Islet of Langerhans (tissue), 1 donor: Measurements from ENCODE around the gene HSDL1.

Experiments used
- FAIRE-seq: peaks from one replicate; lab custom pipeline; 2011; peaks lifted over from hg19 to GRCh38; lab: Jason Lieb, UNC

The HSDL1 gene

GRCh38 chr16:84107921-84108320, 37.1 kb downstream of the HSDL1 start:
- no peak for FAIRE-seq

DNA sequence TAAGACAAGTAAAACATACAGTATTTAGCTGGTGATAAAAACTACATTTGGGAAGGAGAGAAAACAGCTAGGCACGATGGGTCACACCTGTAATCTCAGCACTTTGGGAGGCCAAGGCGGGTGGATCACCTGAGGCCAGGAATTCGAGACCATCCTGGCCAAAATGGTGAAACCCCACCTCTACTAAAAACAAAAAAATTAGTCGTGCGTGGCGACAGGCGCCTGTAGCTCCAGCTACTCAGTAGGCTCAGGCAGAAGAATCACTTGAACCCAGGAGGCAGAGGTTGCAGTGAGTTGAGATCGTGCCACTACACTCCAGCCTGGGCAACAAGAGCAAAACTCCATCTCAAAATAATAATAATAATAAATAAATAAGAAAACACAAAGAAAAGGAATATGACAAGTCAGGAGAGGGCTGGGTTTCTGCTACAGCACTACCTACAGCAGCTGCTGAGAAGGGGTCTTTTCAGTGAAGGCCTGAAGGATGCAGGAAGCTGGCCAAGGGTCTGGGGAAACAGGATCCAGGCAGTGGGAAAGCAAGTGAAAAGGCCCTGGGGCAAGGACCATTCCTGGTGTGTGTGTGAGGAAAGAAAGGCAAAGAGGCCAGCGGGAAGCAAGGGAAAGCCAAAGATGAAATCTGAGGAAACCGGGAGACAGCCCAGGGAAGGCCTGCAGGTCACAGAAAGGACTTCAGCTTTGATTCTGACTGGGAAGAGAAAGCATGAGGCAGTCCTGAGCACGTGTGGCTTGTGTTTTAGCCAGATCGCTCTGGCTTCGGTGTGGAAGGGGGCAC, 38.8 kb downstream of the HSDL1 start:
- no peak for FAIRE-seq

DNA sequence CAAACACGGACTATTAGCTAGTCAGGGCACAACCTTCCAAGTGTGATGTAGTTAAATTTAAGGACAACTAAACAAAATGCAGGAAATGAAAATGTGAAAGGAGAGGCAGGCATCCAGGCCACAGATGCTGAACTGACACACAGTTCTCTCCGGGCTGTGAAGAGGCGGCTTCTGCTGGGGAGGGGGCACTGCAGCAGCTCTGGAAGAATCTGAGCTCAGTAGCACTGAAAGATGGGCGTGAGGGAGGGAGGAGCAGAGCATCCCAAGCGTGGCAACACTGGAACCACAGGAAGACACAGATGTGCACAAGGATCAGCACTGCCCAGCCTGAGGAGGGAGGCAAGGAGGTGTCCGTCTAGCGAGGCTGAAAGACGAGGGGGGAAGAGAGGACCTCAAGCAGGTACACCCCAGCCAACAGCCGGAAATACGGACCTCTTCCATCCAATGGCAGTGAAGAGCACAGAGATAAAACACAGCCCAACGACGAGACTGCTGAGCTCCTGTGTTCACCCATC, 39.6 kb downstream of the HSDL1 start:
- no peak for FAIRE-seq

DNA sequence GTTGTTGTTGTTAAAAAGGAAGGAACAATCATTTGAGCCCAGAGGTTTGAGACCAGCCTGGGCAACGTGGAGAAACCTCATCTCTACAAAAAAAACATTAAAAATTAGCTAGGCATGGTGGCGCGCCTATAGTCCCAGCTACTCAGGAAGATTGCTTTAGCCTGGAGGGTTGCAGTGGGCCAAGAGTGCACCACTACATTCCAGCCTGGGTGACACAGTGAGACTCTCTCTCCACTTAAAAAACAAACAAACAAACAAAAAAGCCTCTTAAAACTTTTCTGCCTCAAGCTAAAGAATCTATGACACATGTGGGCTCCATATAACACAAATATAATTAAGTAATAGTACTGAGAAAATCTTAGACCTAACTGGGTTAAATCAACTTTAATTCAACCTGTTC, 40.7 kb downstream of the HSDL1 start:
- FAIRE-seq, result no peak

GRCh38 chr16:84103678-84104077, 41.3 kb downstream of the HSDL1 start:
- FAIRE-seq, result no peak

DNA sequence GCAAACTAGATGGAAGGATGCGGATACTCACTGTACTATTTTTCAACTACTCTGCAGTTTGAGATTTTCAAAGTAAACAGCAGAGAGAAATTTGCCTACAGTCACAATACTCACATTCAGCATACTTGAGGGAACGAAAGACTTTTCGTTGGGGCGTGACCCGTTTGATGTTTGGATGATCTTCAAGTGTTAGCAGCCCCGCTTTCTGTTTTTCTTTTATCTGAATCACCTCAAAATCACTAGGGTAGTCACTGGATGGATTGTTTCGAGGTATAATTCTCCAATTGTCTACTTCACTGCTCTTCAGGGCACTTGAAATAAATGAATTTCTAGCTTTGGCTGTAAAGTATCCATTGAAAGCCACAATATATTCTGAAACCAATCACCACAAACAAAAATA, 46.0 kb downstream of the HSDL1 start:
- FAIRE-seq, result no peak

- FAIRE-seq, result no peak
These were observed 48.5 kb downstream of the HSDL1 start for GRCh38 chr16:84096447-84097005.

DNA sequence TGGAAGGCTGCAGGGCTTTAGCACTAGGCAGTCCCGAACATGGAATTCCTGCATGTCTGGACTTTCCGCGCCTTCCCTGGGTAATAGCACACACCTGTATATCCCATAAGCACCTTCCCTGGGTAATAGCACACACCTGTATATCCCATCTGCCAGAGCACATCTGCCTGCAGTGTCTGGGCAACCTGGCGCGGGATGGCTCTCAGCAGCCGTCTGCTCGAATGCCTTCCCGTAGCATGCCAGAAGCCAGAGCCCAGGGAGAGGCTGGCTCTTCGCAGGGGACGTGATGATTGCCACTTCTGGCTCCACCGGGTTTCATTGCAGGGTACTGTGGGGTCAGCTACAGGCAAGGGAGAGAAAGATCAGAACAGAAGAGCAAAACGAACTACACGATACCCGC, 49.5 kb downstream of the HSDL1 start:
- FAIRE-seq, result no peak

GRCh38 chr16:84093879-84094270, 51.1 kb downstream of the HSDL1 start:
- no peak for FAIRE-seq

GRCh38 chr16:84093120-84093878, 51.7 kb downstream of the HSDL1 start:
- no peak for FAIRE-seq

- FAIRE-seq, result no peak
These were observed 53.5 kb downstream of the HSDL1 start for GRCh38 chr16:84091460-84091859.

DNA sequence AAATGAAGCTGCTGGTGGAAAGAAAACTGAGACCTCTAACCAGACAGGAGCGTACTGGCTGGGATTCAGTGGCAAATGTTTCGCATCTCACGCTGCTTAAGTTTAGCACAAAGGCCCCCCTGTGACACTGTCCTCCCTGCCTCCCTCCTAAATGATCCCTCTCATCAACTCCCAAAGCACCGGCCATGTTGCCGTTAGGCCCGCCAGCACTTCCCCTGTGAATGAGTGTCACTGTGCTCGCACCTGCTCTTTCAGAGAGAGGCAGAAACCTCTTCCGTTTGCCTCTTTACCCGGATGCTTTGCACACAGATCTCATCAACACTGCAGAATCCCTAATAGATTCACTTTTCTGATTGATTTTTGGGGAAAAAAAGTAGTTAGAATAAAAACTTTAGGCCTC, 54.8 kb downstream of the HSDL1 start:
- no peak for FAIRE-seq

DNA sequence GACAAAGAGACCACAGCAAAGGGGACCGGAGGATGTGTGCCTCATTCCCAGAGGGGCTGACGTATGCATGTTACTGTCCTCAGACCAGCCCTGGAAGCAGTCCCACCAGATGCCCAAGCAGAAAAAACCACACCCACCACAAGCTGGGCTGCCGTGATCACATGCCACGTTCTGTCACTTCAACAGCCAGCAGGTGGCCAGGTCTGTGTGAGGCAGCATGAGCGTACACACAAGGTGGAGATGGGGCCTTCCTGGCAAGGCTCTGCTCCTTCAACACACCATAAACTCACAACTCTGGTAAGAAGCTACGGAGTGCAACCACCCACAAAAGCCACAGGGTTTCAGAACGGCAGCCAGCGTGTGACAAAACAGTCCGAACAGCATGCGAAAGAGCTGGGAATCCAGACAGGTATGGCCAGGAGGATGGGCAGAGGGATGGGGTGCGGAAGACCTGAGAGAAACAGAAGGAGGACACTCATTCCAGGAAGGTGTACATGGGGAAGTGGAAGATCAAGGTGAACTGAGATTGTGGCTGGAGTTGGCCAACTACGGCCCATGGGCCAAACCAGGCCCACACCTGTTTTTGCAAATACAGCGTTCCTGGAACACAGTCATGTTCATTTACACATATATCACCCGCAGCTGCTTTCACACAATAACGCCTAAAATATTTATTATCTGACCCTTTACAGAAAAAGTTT, 56.1 kb downstream of the HSDL1 start:
- FAIRE-seq, result no peak

- no peak for FAIRE-seq
These were observed 57.4 kb downstream of the HSDL1 start for GRCh38 chr16:84087466-84088151.

- no peak for FAIRE-seq
These were observed 58.0 kb downstream of the HSDL1 start for GRCh38 chr16:84087001-84087400.

GRCh38 chr16:84086341-84086740, 58.6 kb downstream of the HSDL1 start:
- FAIRE-seq, result no peak

GRCh38 chr16:84085773-84086172, 59.2 kb downstream of the HSDL1 start:
- FAIRE-seq, result no peak

- no peak for FAIRE-seq
These were observed 59.7 kb downstream of the HSDL1 start for GRCh38 chr16:84085271-84085667.

GRCh38 chr16:84084570-84085270, 60.3 kb downstream of the HSDL1 start:
- FAIRE-seq, result peak; percentile 51

DNA sequence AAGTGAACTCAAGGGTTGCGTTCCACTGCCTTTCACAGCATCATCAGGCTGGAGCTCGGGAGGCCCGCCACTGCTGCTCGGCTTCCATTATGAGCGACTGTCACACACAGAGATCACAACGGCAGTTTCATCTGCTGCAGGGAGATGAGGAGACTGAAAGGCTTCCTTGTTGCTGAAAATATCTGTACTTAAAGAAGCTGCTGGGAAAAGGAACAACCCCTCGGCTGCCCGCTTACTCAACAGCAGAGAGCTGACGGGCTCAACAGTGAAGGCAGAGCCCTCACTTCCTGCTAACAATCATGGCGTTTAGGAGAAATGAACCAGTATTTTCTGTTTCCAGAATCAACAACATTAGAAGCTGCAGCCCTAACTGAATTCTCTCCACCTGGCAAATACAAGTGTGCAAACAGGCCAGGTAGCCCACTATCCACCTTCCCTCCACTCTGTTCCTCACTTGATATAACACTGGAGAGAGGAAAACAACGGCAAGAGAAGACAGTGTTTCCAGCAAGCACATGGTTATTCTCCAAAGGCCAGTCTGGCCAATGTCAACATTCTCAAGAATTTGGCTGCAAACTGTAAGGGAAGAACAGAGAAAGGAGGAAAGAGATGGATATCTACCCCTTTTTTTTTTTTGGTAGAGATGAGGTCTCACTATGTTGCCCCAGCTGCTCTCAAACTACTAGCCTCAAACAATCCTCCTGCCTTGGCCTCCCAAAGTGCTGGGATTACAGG, 62.0 kb downstream of the HSDL1 start:
- FAIRE-seq, result no peak

- no peak for FAIRE-seq
These were observed 62.9 kb downstream of the HSDL1 start for GRCh38 chr16:84082110-84082509.
